Measurements from ENCODE around the gene JPH3. TPM values are rescaled to one million over a fixed set of nuclear protein-coding genes. Genes with fewer than 3 reads are reported as not detected.

JPH3 gene
- polyA plus RNA-seq, 1 donor from 2014 or later = not detected

- Mint-ChIP-seq H3K27me3 (no peaks in the 10 kb centered on the region), H3K27ac (peak overlapping the region in 2 of 3 donors; percentile 3 to 66), H3K4me1 (peaks cover 23 to 25% (median 25%) of the 10 kb centered on the region in 3 donors), H3K36me3 (peaks cover 19% of the 10 kb centered on the region), H3K4me3 (no peak overlapping the region), H3K9me3 (no peaks in the 10 kb centered on the region)
These were observed 125.0 kb downstream of the JPH3 start for GRCh38 chr16:87727346-87727745.

- Mint-ChIP-seq H3K4me1 (peaks cover 21 to 25% (median 23%) of the 10 kb centered on the region in 3 donors), H3K36me3 (peaks cover 20% of the 10 kb centered on the region), H3K4me3 (no peak overlapping the region), H3K9me3 (no peaks in the 10 kb centered on the region), H3K27ac (no peak overlapping the region), H3K27me3 (no peaks in the 10 kb centered on the region)
These were observed 125.7 kb downstream of the JPH3 start for GRCh38 chr16:87728026-87728425.

DNA sequence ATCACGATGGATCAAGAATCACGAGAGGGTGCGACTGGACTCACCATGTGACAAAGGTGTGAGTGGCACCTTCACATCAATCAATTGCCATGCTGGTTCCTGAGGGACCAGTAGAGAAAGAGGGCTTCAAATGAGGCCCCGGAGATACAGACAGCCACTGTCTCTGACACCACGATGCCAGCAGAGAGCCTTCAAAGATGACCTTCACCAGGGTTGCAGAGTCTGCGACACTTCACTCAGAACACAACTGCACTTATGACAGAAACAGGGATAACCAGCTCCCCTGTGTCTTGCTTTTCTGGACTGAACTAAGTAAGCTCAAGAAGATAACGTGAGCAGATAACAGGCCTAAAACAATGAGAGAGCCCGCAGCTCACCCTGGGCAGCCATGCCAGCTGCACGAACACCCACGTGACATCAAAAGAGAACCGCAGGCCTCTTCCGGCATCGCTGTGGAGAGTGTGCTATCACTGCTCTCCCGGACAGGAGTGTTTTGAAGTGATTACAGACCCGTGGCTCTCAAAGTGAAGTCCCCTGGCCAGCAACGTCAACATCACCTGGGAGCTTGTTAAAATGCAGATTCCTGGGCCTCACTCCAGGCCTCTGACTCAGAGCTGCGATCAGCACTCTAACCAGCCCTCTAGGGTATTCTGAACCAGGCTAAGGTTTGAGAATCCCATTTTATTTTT, 127.1 kb downstream of the JPH3 start:
- Mint-ChIP-seq H3K36me3 (peaks cover 16% of the 10 kb centered on the region), H3K27ac (peak overlapping the region; percentile 19 to 89 (median 60)), H3K4me3 (peak overlapping the region in 3 of 4 donors; percentile 17 to 55 (median 42)), H3K4me1 (peaks cover 12 to 18% (median 15%) of the 10 kb centered on the region in 3 donors), H3K27me3 (no peaks in the 10 kb centered on the region), H3K9me3 (no peaks in the 10 kb centered on the region)

DNA sequence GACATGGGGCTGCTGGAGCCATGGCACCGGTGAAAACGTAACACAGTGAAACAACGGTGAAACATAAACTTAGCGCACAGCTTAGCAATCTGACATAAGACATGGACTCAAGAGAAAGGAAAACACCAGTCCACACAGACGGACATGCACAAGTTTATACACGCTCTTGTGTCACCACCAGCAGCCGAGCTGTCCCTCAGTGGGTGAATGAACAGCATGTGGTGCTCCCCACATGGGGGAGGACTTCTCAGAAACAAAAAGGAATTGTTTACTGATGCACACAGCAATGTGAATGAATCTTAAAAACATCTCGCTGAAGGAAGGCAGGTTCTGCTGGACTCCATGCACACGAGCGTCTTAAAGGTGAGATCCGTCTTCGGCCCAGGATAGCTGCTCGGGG, 129.3 kb downstream of the JPH3 start:
- Mint-ChIP-seq H3K36me3 (peaks cover 16% of the 10 kb centered on the region), H3K27me3 (no peaks in the 10 kb centered on the region), H3K4me3 (no peak overlapping the region), H3K4me1 (peaks cover 4 to 11% (median 5%) of the 10 kb centered on the region in 3 donors), H3K27ac (no peak overlapping the region), H3K9me3 (no peaks in the 10 kb centered on the region)

- H3K27ac Mint-ChIP-seq = no peak overlapping the region
- H3K4me3 Mint-ChIP-seq = no peak overlapping the region
- H3K9me3 Mint-ChIP-seq = no peaks in the 10 kb centered on the region
These were observed 130.9 kb downstream of the JPH3 start for GRCh38 chr16:87733190-87733589.

GRCh38 chr16:87734644-87735043, 132.3 kb downstream of the JPH3 start:
- no peak overlapping the region for H3K4me3 Mint-ChIP-seq
- H3K27ac Mint-ChIP-seq = peak overlapping the region in 1 of 3 donors; percentile 94
- no peaks in the 10 kb centered on the region for H3K9me3 Mint-ChIP-seq

More at GRCh38 chr16:87733190-87733589, 130.9 kb downstream of the JPH3 start:
- Mint-ChIP-seq H3K4me1 (peaks cover 0 to 11% (median 3%) of the 10 kb centered on the region in 3 donors), H3K27me3 (no peaks in the 10 kb centered on the region), H3K36me3 (peaks cover 15% of the 10 kb centered on the region)

DNA sequence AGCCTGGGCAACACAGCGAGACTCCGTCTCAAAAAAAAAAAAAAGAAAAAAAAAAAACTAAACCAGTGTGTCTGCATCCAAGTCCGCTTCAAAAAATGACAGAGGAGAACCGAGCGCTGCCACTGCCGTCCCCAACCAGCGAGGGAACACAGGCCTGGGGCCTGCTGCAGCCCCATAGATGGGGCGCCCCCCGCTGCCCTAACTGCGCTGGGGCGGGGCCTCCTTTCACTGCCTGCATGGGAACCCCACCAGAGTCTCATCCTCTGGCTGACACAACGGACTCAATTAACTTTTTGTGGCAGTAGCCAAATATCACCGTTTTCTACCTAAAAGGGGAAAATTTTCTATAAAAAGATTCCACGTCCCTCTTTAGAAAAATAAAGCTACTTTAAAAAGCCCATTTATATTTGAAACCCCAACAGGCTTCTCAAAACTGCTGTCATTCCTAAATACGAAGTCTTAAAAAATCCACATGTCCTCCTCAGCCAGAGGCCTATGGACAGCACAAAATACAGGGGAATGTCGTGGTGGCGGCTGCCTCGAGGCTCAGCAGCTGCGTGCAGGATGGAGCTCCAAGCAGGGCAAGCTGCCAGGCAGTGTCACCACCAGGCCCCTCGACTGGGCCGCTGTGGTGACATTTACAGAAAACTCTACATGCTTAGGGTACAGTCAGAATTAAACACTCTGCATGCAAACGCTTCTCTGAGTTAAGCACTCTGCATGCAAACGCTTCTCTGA, 133.1 kb downstream of the JPH3 start:
- no peak overlapping the region for H3K4me3 Mint-ChIP-seq
- no peak overlapping the region for H3K27ac Mint-ChIP-seq
- peaks cover 10% of the 10 kb centered on the region for H3K36me3 Mint-ChIP-seq
- H3K4me1 Mint-ChIP-seq = peaks cover under 1 to 4% (median 2%) of the 10 kb centered on the region in 3 donors
- no peaks in the 10 kb centered on the region for H3K27me3 Mint-ChIP-seq
- H3K9me3 Mint-ChIP-seq = no peaks in the 10 kb centered on the region

More at GRCh38 chr16:87734644-87735043, 132.3 kb downstream of the JPH3 start:
- Mint-ChIP-seq H3K27me3 (no peaks in the 10 kb centered on the region), H3K4me1 (peaks cover 0 to 6% (median 3%) of the 10 kb centered on the region in 3 donors), H3K36me3 (peaks cover 15% of the 10 kb centered on the region)

DNA sequence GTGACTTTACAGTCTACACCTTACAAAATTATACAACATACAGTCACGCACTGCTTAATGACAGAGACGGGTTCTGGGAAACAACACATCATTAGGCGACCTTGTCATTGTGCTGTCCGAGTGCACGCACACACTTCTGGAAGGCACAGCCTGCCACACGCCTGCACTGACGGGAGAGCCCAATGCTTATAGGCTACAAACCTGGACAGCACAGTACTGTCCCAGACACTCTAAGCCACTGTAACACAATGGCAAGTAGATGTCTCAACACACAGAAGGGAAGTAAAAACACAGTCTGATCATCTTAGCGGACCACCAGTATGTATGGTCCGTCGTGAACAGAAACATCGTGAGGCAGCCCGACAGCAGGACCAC, 133.7 kb downstream of the JPH3 start:
- Mint-ChIP-seq H3K27ac (peak overlapping the region in 1 of 3 donors; percentile 53), H3K4me3 (no peak overlapping the region), H3K9me3 (no peaks in the 10 kb centered on the region), H3K4me1 (peaks cover 0 to 5% (median 4%) of the 10 kb centered on the region in 3 donors), H3K36me3 (peaks cover 8% of the 10 kb centered on the region), H3K27me3 (no peaks in the 10 kb centered on the region)

DNA sequence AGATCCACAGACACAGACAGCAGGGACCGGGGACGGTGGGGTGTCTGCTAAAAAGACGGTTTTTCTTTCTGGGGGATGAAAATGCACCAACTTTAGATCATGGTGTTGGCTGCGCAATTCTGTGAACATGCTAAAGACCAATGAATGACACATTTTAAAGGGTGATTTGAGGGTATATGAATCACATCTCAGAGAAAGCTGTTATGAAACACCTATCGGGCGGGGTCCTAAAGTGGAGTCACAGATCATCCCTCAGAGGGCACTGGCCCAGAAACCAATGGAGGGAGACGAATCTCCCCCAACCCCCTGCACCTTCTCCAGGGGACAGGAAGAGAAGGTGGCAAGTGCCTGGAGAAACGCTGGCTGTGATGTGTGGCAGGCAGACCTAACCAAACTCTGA, 137.5 kb downstream of the JPH3 start:
- Mint-ChIP-seq H3K36me3 (peaks cover 6% of the 10 kb centered on the region), H3K4me1 (peaks cover 2 to 8% (median 4%) of the 10 kb centered on the region in 3 donors), H3K4me3 (peak overlapping the region in 1 of 4 donors; percentile 3), H3K9me3 (no peaks in the 10 kb centered on the region), H3K27ac (no peak overlapping the region), H3K27me3 (no peaks in the 10 kb centered on the region)

DNA sequence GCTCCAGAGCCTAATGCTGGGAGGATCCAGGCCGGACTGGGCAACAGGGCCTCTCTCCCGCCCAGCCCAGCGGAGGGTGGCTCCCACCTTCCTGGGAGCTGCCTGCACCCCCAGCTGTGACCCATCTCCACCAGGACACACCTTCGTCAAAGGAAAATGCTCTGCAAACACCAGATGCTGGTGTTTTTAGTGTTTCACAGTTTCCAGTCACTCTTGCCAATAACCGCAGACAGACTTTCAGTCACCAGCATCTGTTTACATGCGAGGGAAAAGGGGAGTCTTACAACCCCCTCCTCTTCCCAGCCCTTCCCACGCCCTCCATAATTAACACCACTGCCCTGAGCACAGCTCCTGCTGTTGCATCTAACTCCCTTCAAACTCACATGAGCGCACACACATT, 138.1 kb downstream of the JPH3 start:
- Mint-ChIP-seq H3K27ac (peak overlapping the region in 1 of 3 donors; percentile 36), H3K27me3 (no peaks in the 10 kb centered on the region), H3K4me1 (peaks cover 2 to 8% (median 4%) of the 10 kb centered on the region in 3 donors), H3K9me3 (no peaks in the 10 kb centered on the region), H3K36me3 (peaks cover 7% of the 10 kb centered on the region), H3K4me3 (no peak overlapping the region)

DNA sequence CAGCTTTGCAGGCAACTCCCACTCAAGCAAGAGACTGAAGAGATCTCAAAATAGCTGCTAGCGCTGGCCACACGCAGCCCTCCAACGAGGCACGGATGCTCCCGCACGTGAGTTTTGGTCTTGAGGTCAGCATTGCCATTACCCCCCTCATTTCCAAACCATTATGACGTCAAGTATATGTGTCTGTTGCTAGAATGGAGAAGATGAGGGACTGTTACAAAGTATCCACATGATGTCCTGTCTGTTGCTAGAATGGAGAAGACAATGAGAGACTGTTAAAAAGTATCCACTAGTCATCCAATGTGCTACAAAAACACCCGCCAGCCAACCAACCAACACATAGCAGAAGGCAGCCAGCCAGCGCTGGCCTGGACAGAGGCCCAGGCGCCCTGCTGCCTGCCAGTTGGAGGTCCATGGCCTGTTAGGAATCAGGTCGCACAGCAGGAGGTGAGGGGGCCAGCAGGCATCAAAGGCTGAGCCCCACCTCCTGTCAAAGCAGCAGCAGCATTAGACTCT, 138.7 kb downstream of the JPH3 start:
- no peak overlapping the region for H3K4me3 Mint-ChIP-seq
- peak overlapping the region in 1 of 3 donors; percentile 36 for H3K27ac Mint-ChIP-seq
- H3K4me1 Mint-ChIP-seq = peaks cover 2 to 8% (median 4%) of the 10 kb centered on the region in 3 donors
- H3K27me3 Mint-ChIP-seq = no peaks in the 10 kb centered on the region
- no peaks in the 10 kb centered on the region for H3K9me3 Mint-ChIP-seq
- H3K36me3 Mint-ChIP-seq = peaks cover 6% of the 10 kb centered on the region

GRCh38 chr16:87741700-87742415, 139.6 kb downstream of the JPH3 start:
- peaks cover 2 to 8% (median 4%) of the 10 kb centered on the region in 3 donors for H3K4me1 Mint-ChIP-seq
- H3K4me3 Mint-ChIP-seq = no peak overlapping the region
- H3K27ac Mint-ChIP-seq = peak overlapping the region in 1 of 3 donors; percentile 56
- peaks cover 8% of the 10 kb centered on the region for H3K36me3 Mint-ChIP-seq
- H3K27me3 Mint-ChIP-seq = no peaks in the 10 kb centered on the region
- H3K9me3 Mint-ChIP-seq = no peaks in the 10 kb centered on the region

DNA sequence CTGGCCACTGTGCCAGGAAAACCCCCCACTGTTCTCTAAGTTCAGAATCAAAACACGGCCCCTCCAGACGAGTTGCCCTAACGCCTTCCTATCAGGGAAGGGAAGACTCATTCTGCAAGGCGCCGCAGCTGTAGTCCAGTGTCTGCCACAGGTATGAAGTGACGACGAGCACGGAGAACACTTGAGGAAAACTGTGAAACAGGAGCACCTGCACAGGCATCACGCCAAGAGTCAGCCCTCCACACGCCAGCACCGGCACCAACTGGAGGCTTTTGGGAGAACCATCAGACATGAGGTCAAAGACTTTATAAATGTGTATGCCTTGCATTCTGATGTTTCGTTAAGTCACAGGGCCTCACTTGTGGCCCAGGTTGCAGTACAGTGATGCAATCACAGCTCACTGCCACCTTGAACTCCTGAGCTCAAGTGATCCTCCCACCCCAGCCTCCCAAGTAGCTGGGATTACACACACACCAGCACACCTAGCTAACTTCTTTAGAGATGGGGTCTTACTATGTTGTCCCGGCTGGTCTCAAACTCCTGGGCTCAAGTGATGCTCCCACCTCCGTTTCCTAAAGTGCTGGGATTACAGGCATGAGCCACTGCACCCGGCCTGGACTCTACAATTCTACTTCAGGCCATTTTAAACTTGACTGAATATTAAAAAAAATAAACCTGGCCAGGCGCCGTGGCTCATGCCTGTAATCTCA, 140.6 kb downstream of the JPH3 start:
- Mint-ChIP-seq H3K4me3 (no peak overlapping the region), H3K4me1 (peaks cover 2 to 8% (median 4%) of the 10 kb centered on the region in 3 donors), H3K9me3 (no peaks in the 10 kb centered on the region), H3K27me3 (no peaks in the 10 kb centered on the region), H3K36me3 (peaks cover 5% of the 10 kb centered on the region), H3K27ac (no peak overlapping the region)

DNA sequence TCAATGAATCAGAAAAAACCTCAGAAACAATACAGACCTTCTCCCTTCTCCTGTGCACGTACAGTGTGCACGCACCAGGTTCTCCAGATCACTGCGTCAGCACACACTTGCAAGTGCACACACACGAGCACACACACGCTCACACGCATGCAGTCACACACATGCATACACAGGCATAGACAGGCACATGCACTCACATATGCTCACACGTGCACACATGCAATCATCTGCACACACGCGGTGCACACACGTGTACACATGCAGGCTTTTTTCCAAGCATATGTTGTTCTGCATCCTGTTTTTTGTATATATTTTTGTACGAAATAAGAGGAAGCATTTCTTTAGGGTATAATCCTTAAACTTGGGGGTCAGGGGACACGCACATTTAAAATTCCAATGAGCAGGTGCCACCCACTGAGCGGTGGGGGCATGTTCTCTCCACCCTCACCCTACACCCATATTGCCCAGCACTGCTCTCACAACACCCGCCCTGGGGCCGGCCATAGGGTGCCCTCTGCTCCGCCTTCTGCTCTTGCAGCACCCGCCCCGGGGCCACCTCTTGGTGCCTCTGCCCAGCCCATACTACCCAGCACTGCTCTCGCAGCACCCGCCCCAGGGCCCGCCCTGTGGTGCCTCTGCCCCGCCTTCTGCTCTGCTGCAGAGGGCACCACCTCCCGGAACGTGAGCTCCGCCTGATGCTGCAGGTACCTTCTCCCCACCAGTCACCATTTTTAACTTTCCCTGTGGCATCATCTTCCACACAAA, 142.6 kb downstream of the JPH3 start:
- peak overlapping the region in 1 of 3 donors; percentile 62 for H3K27ac Mint-ChIP-seq
- H3K27me3 Mint-ChIP-seq = no peaks in the 10 kb centered on the region
- H3K4me3 Mint-ChIP-seq = no peak overlapping the region
- peaks cover 2 to 8% (median 4%) of the 10 kb centered on the region in 3 donors for H3K4me1 Mint-ChIP-seq
- no peaks in the 10 kb centered on the region for H3K9me3 Mint-ChIP-seq
- peaks cover 9% of the 10 kb centered on the region for H3K36me3 Mint-ChIP-seq

Measured in IgD-negative memory B cell (primary cell).